HepG2 (cell line): ENCODE results near the gene SEC63. TPM values are rescaled to one million over a fixed set of nuclear protein-coding genes. Genes with fewer than 3 reads are reported as not detected.

Source experiments
- ATF5 ChIP-seq: sonication (generic); formaldehyde crosslinking; IDR thresholded peaks from 2 replicates; pipeline ENCODE4 v1.4.0; 2020; ENCODE audit warnings: mild to moderate bottlenecking, low read depth, missing genetic modification reagents
- CENPX ChIP-seq: sonication (generic); formaldehyde crosslinking; IDR thresholded peaks from 2 replicates; pipeline ENCODE4 v1.9.0; 2021; ENCODE audit warnings: mild to moderate bottlenecking, missing genetic modification reagents, moderate library complexity
- FLYWCH1 ChIP-seq: sonication (generic); formaldehyde crosslinking; IDR thresholded peaks from 2 replicates; pipeline ENCODE4 v1.8.1; 2023; ENCODE audit warnings: mild to moderate bottlenecking, missing genetic modification reagents
- GABPB1 ChIP-seq: IDR thresholded peaks from 2 replicates; pipeline ENCODE4 v1.6.1; 2016; ENCODE audit warnings: mild to moderate bottlenecking, missing genetic modification reagents, moderate library complexity, missing compliant biosample characterization
- KLF11 ChIP-seq: IDR thresholded peaks from 2 replicates; pipeline ENCODE4 v1.6.1; 2016; ENCODE audit warnings: missing compliant biosample characterization
- MED13 ChIP-seq: sonication (generic); formaldehyde crosslinking; IDR thresholded peaks from 2 replicates; pipeline ENCODE4 v1.5.0; 2020; ENCODE audit warnings: missing genetic modification reagents
- MEIS2 ChIP-seq: sonication (generic); formaldehyde crosslinking; IDR thresholded peaks from 2 replicates; pipeline ENCODE4 v1.9.0; 2021; ENCODE audit warnings: mild to moderate bottlenecking, missing genetic modification reagents
- NFE2L2 ChIP-seq: fragments of 150-350 bp; IDR thresholded peaks from 2 replicates; pipeline ENCODE4 v1.6.1; 2014; ENCODE audit warnings: low read length
- NFYB ChIP-seq: sonication (generic); formaldehyde crosslinking; IDR thresholded peaks from 2 replicates; pipeline ENCODE4 v1.4.0; 2020; ENCODE audit warnings: missing genetic modification reagents
- RARG ChIP-seq: sonication (generic); formaldehyde crosslinking; IDR thresholded peaks from 2 replicates; pipeline ENCODE4 v1.4.0; 2020; ENCODE audit warnings: low read depth, mild to moderate bottlenecking, missing genetic modification reagents
- SIX1 ChIP-seq: sonication (generic); formaldehyde crosslinking; IDR thresholded peaks from 2 replicates; pipeline ENCODE4 v1.4.0; 2020; ENCODE audit warnings: missing genetic modification reagents, borderline replicate concordance
- STAG1 ChIP-seq: sonication (generic); formaldehyde crosslinking; IDR thresholded peaks from 2 replicates; pipeline ENCODE4 v1.4.0; 2020; ENCODE audit warnings: missing genetic modification reagents
- TBL1XR1 ChIP-seq: fragments of 150-350 bp; IDR thresholded peaks from 2 replicates; pipeline ENCODE4 v1.6.1; 2014; ENCODE audit warnings: borderline replicate concordance, low read length; ENCODE audit not compliant: partially characterized antibody
- THAP7 ChIP-seq: sonication (generic); formaldehyde crosslinking; IDR thresholded peaks from 2 replicates; pipeline ENCODE4 v1.8.1; 2023; ENCODE audit warnings: mild to moderate bottlenecking, missing genetic modification reagents
- THYN1 ChIP-seq: sonication (generic); formaldehyde crosslinking; IDR thresholded peaks from 2 replicates; pipeline ENCODE4 v1.8.1; 2023; ENCODE audit warnings: low read depth, mild to moderate bottlenecking, moderate library complexity, missing genetic modification reagents, borderline replicate concordance
- ZBTB20 ChIP-seq: sonication (generic); formaldehyde crosslinking; IDR thresholded peaks from 2 replicates; pipeline ENCODE4 v1.8.1; 2023; ENCODE audit warnings: missing genetic modification reagents, low read depth, mild to moderate bottlenecking, borderline replicate concordance
- ZBTB25 ChIP-seq: IDR thresholded peaks from 2 replicates; pipeline ENCODE4 v1.6.1; 2018; ENCODE audit warnings: missing genetic modification reagents
- ZNF20 ChIP-seq: sonication (generic); formaldehyde crosslinking; IDR thresholded peaks from 2 replicates; pipeline ENCODE4 v1.4.0; 2020; ENCODE audit warnings: mild to moderate bottlenecking, moderate library complexity, missing genetic modification reagents
- ZNF235 ChIP-seq: sonication (generic); formaldehyde crosslinking; IDR thresholded peaks from 2 replicates; pipeline ENCODE4 v1.8.1; 2023; ENCODE audit warnings: mild to moderate bottlenecking, missing genetic modification reagents, borderline replicate concordance
- ZNF383 ChIP-seq: sonication (generic); formaldehyde crosslinking; IDR thresholded peaks from 2 replicates; pipeline ENCODE4 v1.4.0; 2020; ENCODE audit warnings: missing genetic modification reagents, mild to moderate bottlenecking, borderline replicate concordance
- ZNF441 ChIP-seq: sonication (generic); formaldehyde crosslinking; IDR thresholded peaks from 2 replicates; pipeline ENCODE4 v1.7.0; 2021; ENCODE audit warnings: missing genetic modification reagents, borderline replicate concordance
- ZNF549 ChIP-seq: sonication (generic); formaldehyde crosslinking; IDR thresholded peaks from 2 replicates; pipeline ENCODE4 v1.5.0; 2020; ENCODE audit warnings: missing genetic modification reagents
- ZNF761 ChIP-seq: sonication (generic); formaldehyde crosslinking; conservative IDR thresholded peaks from 2 replicates; pipeline ENCODE4 v1.4.0; 2020; ENCODE audit warnings: mild to moderate bottlenecking, missing genetic modification reagents
- ZNF772 ChIP-seq: sonication (generic); formaldehyde crosslinking; IDR thresholded peaks from 2 replicates; pipeline ENCODE4 v1.5.0; 2020; ENCODE audit warnings: mild to moderate bottlenecking, missing genetic modification reagents
- polyA plus RNA-seq, 8 experiments: library from polyadenylated mRNA; depleted of rRNA in 3 of 8; stranded (reverse) in 7 of 8; unstranded in 1 of 8; fragments of >200 nt; fragmentation: Illumina TruSeq in 4 of 8; extraction: Trizol in 4 of 8; gene quantifications; 2 replicates each; pipeline versions ENCODE4 v1.2.1 to v1.2.3, GENCODE V29; 2011 to 2016; ENCODE audit warnings: low read depth in 4 of 8, missing spikeins in 1 of 8, mixed read lengths in 1 of 8; ENCODE audit not compliant: insufficient read depth in 1 of 8
- total RNA-seq, 5 experiments: library from RNA; depleted of rRNA; stranded (reverse); fragments of >200 nt; fragmentation: Illumina TruSeq; extraction: Trizol; gene quantifications; 2 replicates each; pipeline ENCODE4 v1.2.3, GENCODE V29; 2016; ENCODE audit warnings: low read depth in 1 of 5
- TF ChIP-seq, protein P1 (sequence below): sonication (generic); formaldehyde crosslinking; IDR thresholded peaks from 2 replicates; pipeline ENCODE4 v1.5.1; 2020; ENCODE audit warnings: missing genetic modification reagents, mild to moderate bottlenecking, borderline replicate concordance

The SEC63 gene
- total and polyA plus RNA-seq, 2 of the 13 experiments (the other 11 are each of a cell fraction or from before 2014, with no cell fraction given) = 20.2 to 45.9 TPM

GRCh38 chr6:107957308-107957908 is 600 bp downstream of the SEC63 start (continued):
- TF ChIP-seq ZBTB25 (CRISPR knock-in tag) (no peak), ZNF772 (CRISPR knock-in tag) (no peak), ZNF383 (CRISPR knock-in tag) (no peak), ZNF235 (no peak), THAP7 (no peak), NFE2L2 (no peak), ZNF441 (no peak), KLF11 (CRISPR knock-in tag) (no peak), ZNF20 (CRISPR knock-in tag) (0 out of 2 replicates have a peak, but pooled peaks have one; percentile 15), CENPX (CRISPR knock-in tag) (no peak), SIX1 (no peak), NFYB (CRISPR knock-in tag) (no peak), ZBTB20 (no peak), ZNF549 (CRISPR knock-in tag) (no peak), THYN1 (CRISPR knock-in tag) (no peak), ZNF761 (no peak), STAG1 (no peak), TBL1XR1 (no peak), MED13 (CRISPR knock-in tag) (no peak), FLYWCH1 (CRISPR knock-in tag) (no peak), ATF5 (CRISPR knock-in tag) (no peak), GABPB1 (CRISPR knock-in tag) (peak; percentile 2; the same call in 1 of the 2 replicates), MEIS2 (CRISPR knock-in tag) (no peak), RARG (CRISPR knock-in tag) (no peak)
- TF ChIP-seq, protein P1, sequence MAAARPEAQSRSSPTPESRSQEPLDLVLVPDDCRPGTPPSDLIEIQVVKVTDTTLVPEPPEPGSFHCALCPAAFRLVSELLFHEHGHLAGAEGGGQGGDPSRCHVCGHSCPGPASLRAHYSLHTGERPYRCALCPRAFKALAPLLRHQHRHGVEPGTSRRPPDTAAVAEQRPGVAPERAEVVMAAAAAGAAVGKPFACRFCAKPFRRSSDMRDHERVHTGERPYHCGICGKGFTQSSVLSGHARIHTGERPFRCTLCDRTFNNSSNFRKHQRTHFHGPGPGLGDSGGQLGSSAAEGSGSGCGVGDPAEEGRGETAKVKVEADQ (CRISPR knock-in tag) = no peak
